ENCODE results near the gene SUMO3.

Gene SUMO3

DNA sequence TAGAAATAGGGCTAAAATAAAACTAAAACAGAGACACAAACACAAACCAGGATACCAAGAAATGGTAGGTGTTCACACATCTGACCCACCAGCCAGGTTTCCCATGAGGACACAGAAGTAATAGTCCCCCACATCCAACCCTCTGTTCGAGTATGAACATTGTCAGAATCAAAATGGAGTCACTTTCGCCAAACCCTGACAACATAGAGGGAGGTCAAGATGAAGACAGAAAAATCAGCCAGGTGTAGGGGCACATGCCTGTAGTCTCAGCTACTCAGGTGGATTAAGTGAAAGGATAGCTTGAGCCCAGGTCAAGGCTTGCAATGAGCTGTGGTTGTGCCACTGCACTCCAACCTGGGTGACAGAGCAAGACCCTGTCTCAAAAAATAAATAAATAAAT, 20.1 kb downstream of the SUMO3 start:
- peaks cover 57% of the 10 kb centered on the region for H3K36me3 ChIP-seq (ENCODE audit: low read depth)

DNA sequence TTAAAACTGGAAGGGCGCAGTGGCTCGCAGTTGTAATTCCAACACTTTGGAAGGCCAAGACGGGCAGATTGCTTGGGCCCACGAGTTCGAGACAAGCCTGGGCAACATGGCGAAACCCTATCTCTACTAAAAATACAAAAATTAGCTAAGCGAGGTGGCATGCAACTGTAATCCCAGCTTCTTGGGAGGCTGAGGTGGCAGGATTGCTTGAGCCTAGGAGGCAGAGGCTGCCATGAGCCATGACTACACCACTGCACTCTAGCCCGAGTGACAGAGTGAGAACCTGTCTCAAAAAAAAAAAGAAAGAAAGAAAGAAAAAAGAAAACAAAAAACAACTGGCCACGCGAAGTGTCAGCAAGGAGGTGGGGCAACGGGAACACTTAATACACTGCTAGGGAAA, 22.5 kb downstream of the SUMO3 start:
- H3K4me1 ChIP-seq (ENCODE audit: insufficient read depth, poor library complexity, severe bottlenecking), result peaks cover 9% of the 10 kb centered on the region
- no peak for DNase-seq (ENCODE audit: low spot score)
- peaks cover 69% of the 10 kb centered on the region for H3K36me3 ChIP-seq (ENCODE audit: low read depth)
- H3K9me3 ChIP-seq (ENCODE audit: severe bottlenecking), result no peaks in the 10 kb centered on the region
- no peaks in the 10 kb centered on the region for H3K27me3 ChIP-seq (ENCODE audit: insufficient read depth, poor library complexity, severe bottlenecking)
- H3K27ac ChIP-seq (ENCODE audit: poor library complexity, severe bottlenecking), result no peak overlapping the region
- H3K4me3 ChIP-seq (ENCODE audit: severe bottlenecking), result no peak overlapping the region
- ATAC-seq (ENCODE audit: low read depth), result no peak
- TF ChIP-seq, protein P1, sequence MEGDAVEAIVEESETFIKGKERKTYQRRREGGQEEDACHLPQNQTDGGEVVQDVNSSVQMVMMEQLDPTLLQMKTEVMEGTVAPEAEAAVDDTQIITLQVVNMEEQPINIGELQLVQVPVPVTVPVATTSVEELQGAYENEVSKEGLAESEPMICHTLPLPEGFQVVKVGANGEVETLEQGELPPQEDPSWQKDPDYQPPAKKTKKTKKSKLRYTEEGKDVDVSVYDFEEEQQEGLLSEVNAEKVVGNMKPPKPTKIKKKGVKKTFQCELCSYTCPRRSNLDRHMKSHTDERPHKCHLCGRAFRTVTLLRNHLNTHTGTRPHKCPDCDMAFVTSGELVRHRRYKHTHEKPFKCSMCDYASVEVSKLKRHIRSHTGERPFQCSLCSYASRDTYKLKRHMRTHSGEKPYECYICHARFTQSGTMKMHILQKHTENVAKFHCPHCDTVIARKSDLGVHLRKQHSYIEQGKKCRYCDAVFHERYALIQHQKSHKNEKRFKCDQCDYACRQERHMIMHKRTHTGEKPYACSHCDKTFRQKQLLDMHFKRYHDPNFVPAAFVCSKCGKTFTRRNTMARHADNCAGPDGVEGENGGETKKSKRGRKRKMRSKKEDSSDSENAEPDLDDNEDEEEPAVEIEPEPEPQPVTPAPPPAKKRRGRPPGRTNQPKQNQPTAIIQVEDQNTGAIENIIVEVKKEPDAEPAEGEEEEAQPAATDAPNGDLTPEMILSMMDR (IDR thresholded peaks at IDR 0.05; ENCODE audit: poor library complexity, severe bottlenecking), result no peak

More for the DNA sequence above, 20.1 kb downstream of the SUMO3 start:
- ATAC-seq (ENCODE audit: low read depth) (no peak), DNase-seq (ENCODE audit: low spot score) (no peak)
- Histone ChIP-seq H3K4me1 (ENCODE audit: insufficient read depth, poor library complexity, severe bottlenecking) (peaks cover 11% of the 10 kb centered on the region), H3K27me3 (ENCODE audit: insufficient read depth, poor library complexity, severe bottlenecking) (no peaks in the 10 kb centered on the region), H3K9me3 (ENCODE audit: severe bottlenecking) (no peaks in the 10 kb centered on the region), H3K4me3 (ENCODE audit: severe bottlenecking) (no peak overlapping the region), H3K27ac (ENCODE audit: poor library complexity, severe bottlenecking) (no peak overlapping the region)
- TF ChIP-seq, protein P1 (IDR thresholded peaks at IDR 0.05; ENCODE audit: poor library complexity, severe bottlenecking), result no peak

DNA sequence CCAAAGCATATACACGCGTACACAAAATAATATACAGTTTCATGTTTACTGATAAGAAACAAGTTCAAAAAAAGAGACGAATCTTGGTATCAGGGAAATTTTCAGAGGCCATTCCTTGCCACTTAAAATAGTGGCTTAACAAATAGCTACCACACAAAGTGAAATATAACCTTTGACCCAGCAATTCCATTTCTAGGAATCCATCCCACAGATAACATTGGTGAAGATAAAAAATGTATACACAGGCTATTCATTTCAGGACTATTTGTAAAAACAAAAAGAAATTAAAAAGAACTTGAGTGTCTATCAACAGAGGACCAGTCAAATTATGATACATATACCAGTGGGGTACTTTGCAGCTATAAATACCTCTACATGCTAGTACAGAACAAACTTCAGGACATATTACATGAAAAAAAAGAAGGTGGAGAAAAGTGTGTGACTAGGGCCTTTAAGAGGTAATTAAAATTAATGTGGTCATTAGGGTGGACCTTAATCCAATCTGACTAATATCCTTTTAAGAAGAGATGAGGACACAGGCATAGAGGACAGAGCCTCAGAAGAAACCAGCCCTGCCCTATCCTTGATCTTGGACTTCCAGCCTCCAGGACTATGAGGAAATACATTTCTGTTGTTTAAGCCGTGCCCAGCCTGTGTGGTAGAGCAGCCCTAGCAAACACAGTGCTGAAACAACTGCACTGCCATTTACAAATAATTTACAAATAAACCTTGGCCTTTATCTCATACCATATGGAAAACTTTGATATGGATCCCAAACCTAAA, 24.1 kb downstream of the SUMO3 start:
- Histone ChIP-seq H3K4me3 (ENCODE audit: severe bottlenecking) (no peak overlapping the region), H3K27ac (ENCODE audit: poor library complexity, severe bottlenecking) (no peak overlapping the region), H3K4me1 (ENCODE audit: insufficient read depth, poor library complexity, severe bottlenecking) (no peaks in the 10 kb centered on the region), H3K9me3 (ENCODE audit: severe bottlenecking) (no peaks in the 10 kb centered on the region), H3K36me3 (ENCODE audit: low read depth) (peaks cover 59% of the 10 kb centered on the region), H3K27me3 (ENCODE audit: insufficient read depth, poor library complexity, severe bottlenecking) (no peaks in the 10 kb centered on the region)
- no peak for DNase-seq (ENCODE audit: low spot score)
- TF ChIP-seq, protein P1 (IDR thresholded peaks at IDR 0.05; ENCODE audit: poor library complexity, severe bottlenecking), result peak; percentile 77
- no peak for ATAC-seq (ENCODE audit: low read depth)

DNA sequence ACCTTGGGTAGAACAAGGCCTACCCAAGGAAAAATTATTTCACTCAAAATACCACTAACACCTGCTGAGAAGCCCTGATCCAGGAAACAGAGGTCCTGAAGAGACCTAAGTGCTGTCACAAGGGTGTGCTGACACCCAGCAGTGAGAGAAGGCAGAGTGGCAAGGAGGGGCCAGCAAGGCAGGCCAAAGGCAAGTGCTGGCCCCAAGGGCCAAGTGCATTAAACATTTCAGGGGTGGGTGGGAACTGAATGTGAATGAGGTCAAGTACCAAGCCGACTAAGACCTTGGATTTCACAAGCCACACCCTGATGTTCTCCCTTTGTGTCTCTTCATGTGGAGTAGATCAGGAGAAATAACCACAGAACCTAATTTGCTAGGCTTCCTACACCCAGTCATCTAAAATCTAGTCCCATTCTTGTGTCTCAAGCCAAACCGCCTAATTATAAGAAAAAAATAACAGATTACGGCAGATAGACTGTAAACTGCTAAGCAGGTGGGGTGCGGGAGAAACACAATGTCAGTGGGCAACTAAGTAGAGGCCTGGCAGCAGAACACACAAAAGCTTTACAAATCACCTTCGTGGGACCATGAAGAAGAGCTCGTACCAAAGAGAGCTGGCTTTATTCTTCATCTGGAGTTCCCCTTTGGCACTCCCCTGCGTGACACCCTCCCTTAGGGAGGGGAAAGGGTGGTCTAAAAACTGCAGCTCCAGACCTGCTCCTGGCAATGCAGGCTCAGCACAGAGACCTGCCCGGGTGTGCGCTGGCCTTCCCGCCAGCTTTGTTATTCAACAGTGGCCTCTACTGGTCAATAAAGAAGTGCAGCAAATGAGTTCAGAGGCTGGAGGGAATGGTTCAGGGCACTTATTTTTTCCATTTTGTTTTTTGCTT, 24.9 kb downstream of the SUMO3 start:
- Histone ChIP-seq H3K36me3 (ENCODE audit: low read depth) (peaks cover 57% of the 10 kb centered on the region), H3K27me3 (ENCODE audit: insufficient read depth, poor library complexity, severe bottlenecking) (no peaks in the 10 kb centered on the region), H3K4me1 (ENCODE audit: insufficient read depth, poor library complexity, severe bottlenecking) (no peaks in the 10 kb centered on the region), H3K9me3 (ENCODE audit: severe bottlenecking) (no peaks in the 10 kb centered on the region), H3K4me3 (ENCODE audit: severe bottlenecking) (no peak overlapping the region), H3K27ac (ENCODE audit: poor library complexity, severe bottlenecking) (no peak overlapping the region)
- TF ChIP-seq, protein P1 (IDR thresholded peaks at IDR 0.05; ENCODE audit: poor library complexity, severe bottlenecking), result peak; percentile 93
- ATAC-seq (ENCODE audit: low read depth) (peak; percentile 95), DNase-seq (ENCODE audit: low spot score) (no peak)
